ENCODE measurements around the gene NDUFB10. TPM values are rescaled to one million over a fixed set of nuclear protein-coding genes. Genes with fewer than 3 reads are reported as not detected.
A peak's percentile ranks its signal among the peaks of the same experiment; 100 is the strongest.

NDUFB10 gene
- total RNA-seq, 4 donors from 2014 or later = 157 to 196 (median 174) TPM

DNA sequence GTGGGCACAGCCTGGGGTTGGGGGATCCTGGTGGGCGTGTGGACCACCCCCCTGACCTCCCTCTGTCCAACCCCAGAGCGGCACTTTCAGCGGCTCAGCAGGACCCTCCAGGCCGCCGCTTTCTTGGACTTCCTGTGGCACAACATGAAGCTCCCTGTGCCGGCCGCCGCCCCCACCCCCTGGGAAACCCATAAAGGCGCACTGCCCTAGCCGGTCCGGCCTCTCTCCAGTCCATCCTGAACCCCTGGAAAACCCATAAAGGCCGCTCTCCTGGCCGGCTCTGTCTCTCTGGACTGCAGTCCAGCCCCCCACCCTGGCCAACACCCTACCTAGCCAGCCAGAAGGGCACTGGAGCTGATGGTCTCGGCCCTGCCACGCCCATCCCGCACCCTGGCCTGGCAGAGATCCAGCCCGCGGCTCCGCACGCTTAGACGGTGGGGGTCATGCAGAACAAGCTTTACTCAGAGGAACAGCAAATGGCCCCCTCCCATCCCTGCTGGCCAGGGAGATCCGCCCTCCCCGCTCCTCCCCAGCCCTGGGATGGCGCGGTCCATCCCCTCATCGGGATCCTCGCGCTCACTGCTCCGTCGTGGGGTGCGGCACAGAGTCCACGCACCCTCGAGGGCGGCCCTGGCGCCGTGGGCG, 19.3 kb downstream of the NDUFB10 start:
- 61% methylated on average over 7 of the region's 37 CpGs for WGBS
- H3K27ac ChIP-seq = peak overlapping the region; percentile 43
- peak overlapping the region; percentile 41 for H3K4me3 ChIP-seq
- H3K27me3 ChIP-seq = peaks cover 30% of the 10 kb centered on the region
- DNase-seq (ENCODE audit: low spot score in 2 of 2) = no peak
- H3K4me1 ChIP-seq = peaks cover 51% of the 10 kb centered on the region
- H3K36me3 ChIP-seq = peaks cover 46% of the 10 kb centered on the region
- TF ChIP-seq POLR2AphosphoS5 (IDR thresholded peaks at IDR 0.05) = no peak
- no peak for TF ChIP-seq EP300 (IDR thresholded peaks at IDR 0.05)
- TF ChIP-seq POLR2A (IDR thresholded peaks at IDR 0.05) = no peak
- TF ChIP-seq, protein P1, sequence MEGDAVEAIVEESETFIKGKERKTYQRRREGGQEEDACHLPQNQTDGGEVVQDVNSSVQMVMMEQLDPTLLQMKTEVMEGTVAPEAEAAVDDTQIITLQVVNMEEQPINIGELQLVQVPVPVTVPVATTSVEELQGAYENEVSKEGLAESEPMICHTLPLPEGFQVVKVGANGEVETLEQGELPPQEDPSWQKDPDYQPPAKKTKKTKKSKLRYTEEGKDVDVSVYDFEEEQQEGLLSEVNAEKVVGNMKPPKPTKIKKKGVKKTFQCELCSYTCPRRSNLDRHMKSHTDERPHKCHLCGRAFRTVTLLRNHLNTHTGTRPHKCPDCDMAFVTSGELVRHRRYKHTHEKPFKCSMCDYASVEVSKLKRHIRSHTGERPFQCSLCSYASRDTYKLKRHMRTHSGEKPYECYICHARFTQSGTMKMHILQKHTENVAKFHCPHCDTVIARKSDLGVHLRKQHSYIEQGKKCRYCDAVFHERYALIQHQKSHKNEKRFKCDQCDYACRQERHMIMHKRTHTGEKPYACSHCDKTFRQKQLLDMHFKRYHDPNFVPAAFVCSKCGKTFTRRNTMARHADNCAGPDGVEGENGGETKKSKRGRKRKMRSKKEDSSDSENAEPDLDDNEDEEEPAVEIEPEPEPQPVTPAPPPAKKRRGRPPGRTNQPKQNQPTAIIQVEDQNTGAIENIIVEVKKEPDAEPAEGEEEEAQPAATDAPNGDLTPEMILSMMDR (IDR thresholded peaks at IDR 0.05) = no peak
- no peaks in the 10 kb centered on the region for H3K9me3 ChIP-seq

DNA sequence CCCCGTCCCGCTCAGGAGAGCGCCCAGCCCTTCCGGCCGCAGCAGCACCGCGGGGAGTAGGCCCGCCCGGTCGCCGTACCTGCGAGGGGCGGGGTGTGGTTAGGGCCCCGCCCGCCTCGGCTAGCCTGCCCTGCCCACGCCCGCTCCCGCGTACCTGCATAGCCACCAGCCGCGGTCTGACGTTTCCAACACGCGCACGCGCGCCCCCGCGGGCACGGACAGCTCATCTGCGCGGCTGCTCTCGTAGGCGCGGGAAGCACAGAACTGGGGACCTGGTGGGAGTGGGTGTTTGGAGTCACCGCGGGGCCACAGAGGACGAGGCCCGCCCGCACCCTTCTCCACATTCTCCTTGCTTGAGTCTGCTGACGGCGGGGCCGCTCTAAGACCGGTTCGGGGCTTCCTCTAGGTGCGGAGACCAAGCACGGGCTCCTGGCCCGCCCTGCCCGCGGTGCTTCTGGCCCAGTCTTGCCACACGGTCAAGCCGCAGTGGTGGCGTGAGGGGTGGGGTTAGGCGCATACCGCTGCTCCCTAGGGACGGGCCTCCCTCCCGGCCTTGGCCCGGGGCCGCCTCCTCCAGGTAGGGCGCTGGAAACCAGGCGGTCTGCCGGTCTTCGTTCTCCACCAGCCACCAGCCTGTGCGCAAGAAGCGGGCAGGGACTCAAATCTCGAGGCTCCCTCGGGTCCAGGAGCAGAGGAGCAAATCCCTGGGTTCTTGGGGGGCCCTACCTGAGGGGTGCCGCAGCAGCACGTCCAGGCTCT, 20.1 kb downstream of the NDUFB10 start:
- Histone ChIP-seq H3K4me3 (peak overlapping the region; percentile 41), H3K4me1 (peaks cover 50% of the 10 kb centered on the region), H3K36me3 (peaks cover 41% of the 10 kb centered on the region), H3K9me3 (no peaks in the 10 kb centered on the region), H3K27ac (peak overlapping the region; percentile 43), H3K27me3 (peaks cover 30% of the 10 kb centered on the region)
- 19% methylated on average over 26 of the region's 70 CpGs for WGBS
- DNase-seq (ENCODE audit: low spot score in 2 of 2) = no peak
- TF ChIP-seq POLR2AphosphoS5 (IDR thresholded peaks at IDR 0.05) (no peak), EP300 (IDR thresholded peaks at IDR 0.05) (no peak), POLR2A (IDR thresholded peaks at IDR 0.05) (no peak)
- TF ChIP-seq, protein P1 (IDR thresholded peaks at IDR 0.05) = no peak

DNA sequence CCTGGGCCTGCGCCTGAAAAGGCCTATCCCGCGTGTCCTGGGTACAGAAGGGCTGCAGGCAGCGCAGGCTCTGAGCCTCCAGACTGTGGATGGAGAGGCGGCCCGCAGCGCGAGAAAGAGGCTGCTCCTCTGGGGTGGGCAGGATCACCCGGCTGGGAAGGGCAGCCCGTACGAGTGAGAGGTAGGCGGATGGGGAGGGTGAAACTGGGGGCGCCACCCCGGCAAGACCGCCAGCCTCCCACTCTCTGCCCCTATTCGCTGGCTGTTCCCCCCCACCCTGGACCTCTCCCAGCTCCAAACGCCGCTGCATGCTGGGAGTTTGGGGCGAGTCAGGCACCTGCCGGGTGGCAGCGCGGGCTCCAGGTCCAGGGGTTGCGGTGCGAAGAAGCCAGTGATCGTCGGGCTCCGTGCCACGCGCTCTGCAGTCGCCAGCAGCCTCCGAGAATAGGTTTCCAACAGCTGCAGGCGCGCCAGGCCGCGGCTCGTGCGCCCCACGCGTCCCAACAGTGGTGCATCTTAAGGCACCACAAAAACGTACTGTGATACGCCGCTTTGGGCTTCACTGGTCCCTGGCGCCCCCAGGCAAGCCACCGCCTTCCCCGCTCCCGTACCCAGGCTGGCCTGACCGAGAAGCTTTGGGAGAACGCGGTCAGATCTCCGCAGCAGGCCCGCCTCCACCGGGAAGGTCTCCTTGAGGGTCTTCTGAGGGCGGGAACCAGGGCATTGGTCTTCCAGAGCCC, 20.9 kb downstream of the NDUFB10 start:
- H3K36me3 ChIP-seq = peaks cover 33% of the 10 kb centered on the region
- no peak overlapping the region for H3K27ac ChIP-seq
- 9% methylated on average over 19 of the region's 53 CpGs for WGBS
- no peaks in the 10 kb centered on the region for H3K9me3 ChIP-seq
- peak overlapping the region; percentile 41 for H3K4me3 ChIP-seq
- TF ChIP-seq EP300 (IDR thresholded peaks at IDR 0.05) (no peak), POLR2AphosphoS5 (IDR thresholded peaks at IDR 0.05) (no peak), POLR2A (IDR thresholded peaks at IDR 0.05) (no peak)
- TF ChIP-seq, protein P1 (IDR thresholded peaks at IDR 0.05) = no peak
- DNase-seq (ENCODE audit: low spot score in 2 of 2) = no peak
- peaks cover 30% of the 10 kb centered on the region for H3K27me3 ChIP-seq
- peaks cover 57% of the 10 kb centered on the region for H3K4me1 ChIP-seq

DNA sequence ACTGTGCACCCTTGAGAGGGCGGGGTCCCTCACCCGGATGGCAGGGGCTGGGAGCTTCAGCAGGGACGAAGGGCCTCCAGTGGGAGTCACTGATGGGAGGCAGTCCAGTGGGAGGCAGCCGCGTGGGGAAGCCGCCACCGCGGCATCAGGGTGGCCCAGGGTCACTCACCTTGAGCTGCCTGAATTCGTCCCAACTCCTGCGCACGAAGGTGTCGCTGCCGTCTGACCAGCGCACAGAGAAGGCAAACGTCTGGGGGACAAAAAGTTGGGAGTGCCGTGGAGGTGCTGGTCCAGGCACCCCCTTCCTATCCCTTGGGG, 21.4 kb downstream of the NDUFB10 start:
- no peaks in the 10 kb centered on the region for H3K9me3 ChIP-seq
- DNase-seq (ENCODE audit: low spot score in 2 of 2) = no peak
- TF ChIP-seq POLR2AphosphoS5 (IDR thresholded peaks at IDR 0.05) (no peak), EP300 (IDR thresholded peaks at IDR 0.05) (no peak), POLR2A (IDR thresholded peaks at IDR 0.05) (no peak)
- TF ChIP-seq, protein P1 (IDR thresholded peaks at IDR 0.05) = no peak
- peaks cover 31% of the 10 kb centered on the region for H3K36me3 ChIP-seq
- no peak overlapping the region for H3K4me3 ChIP-seq
- WGBS = 14% methylated on average over 7 of the region's 16 CpGs
- H3K27me3 ChIP-seq = peaks cover 30% of the 10 kb centered on the region
- no peak overlapping the region for H3K27ac ChIP-seq
- peaks cover 62% of the 10 kb centered on the region for H3K4me1 ChIP-seq

DNA sequence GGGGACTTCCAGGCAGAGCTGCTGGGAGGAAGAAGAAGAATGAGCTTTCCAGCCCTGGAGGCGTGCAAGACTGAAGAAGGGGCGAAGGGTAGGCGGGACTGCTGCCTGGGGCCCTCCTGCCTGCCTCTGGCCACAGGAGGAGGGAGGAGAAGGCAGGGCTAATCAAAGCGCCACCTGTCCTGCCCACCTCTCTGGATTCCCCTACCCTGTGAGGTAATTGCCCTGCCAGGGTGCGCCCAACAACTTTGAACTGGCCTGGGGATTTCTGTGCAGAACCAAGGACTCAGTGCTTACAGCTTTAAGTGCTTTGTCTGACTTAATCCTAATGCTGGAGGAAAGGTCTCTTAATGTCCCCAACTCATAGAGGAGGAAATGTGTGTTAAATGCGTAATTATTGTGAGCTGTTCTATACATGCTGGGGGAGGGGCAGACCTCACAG, 22.1 kb downstream of the NDUFB10 start, which contains the start of gene NOXO1:
Gene NOXO1 (minus strand): TSS at position 72 of the 439 bp plus-strand sequence. CDS start 290 bp downstream, outside the sequence.
- no peak for DNase-seq (ENCODE audit: low spot score in 2 of 2)
- H3K27ac ChIP-seq = no peak within 1 kb of the TSS
- H3K4me3 ChIP-seq = no peak within 1 kb of the TSS
- H3K9me3 ChIP-seq = no peaks in the 10 kb centered on the region
- no peak for TF ChIP-seq POLR2A (IDR thresholded peaks at IDR 0.05)
- TF ChIP-seq, protein P1 (IDR thresholded peaks at IDR 0.05) = no peak
- TF ChIP-seq POLR2AphosphoS5 (IDR thresholded peaks at IDR 0.05) = no peak
- no peak for TF ChIP-seq EP300 (IDR thresholded peaks at IDR 0.05)
- H3K4me1 ChIP-seq = peaks cover 66% of the 10 kb centered on the region
- H3K36me3 ChIP-seq = peaks cover 31% of the 10 kb centered on the region
- H3K27me3 ChIP-seq = peaks cover 30% of the 10 kb centered on the region
- 37% methylated on average over 6 of the region's 6 CpGs for WGBS
